HEK293 (cell line): Measurements from ENCODE around the gene DZIP1.

Experiments used
- GLIS2 ChIP-seq: fragments of 450-650 bp; formaldehyde crosslinking; IDR thresholded peaks from 2 replicates; pipeline ENCODE4 v1.5.1; 2016; ENCODE audit warnings: missing biosample characterization, missing genetic modification characterization
- KLF16 ChIP-seq: fragments of 450-650 bp; formaldehyde crosslinking; IDR thresholded peaks from 2 replicates; pipeline ENCODE4 v1.5.1; 2017; ENCODE audit warnings: missing biosample characterization, missing genetic modification characterization
- KLF8 ChIP-seq: fragments of 450-650 bp; formaldehyde crosslinking; IDR thresholded peaks from 2 replicates; pipeline ENCODE4 v1.5.1; 2016; ENCODE audit warnings: missing biosample characterization, missing genetic modification characterization
- MYNN ChIP-seq: fragments of 450-650 bp; formaldehyde crosslinking; IDR thresholded peaks from 2 replicates; pipeline ENCODE4 v1.5.1; 2016; ENCODE audit warnings: missing biosample characterization, missing genetic modification characterization, borderline replicate concordance
- YY1 ChIP-seq: fragments of 450-650 bp; formaldehyde crosslinking; IDR thresholded peaks from 2 replicates; pipeline ENCODE4 v1.5.1; 2018; ENCODE audit warnings: missing biosample characterization, missing genetic modification characterization
- ZBTB17 ChIP-seq: fragments of 450-650 bp; formaldehyde crosslinking; IDR thresholded peaks from 2 replicates; pipeline ENCODE4 v1.5.1; 2016; ENCODE audit warnings: missing biosample characterization, missing genetic modification characterization
- ZBTB20 ChIP-seq: fragments of 450-650 bp; formaldehyde crosslinking; IDR thresholded peaks from 2 replicates; pipeline ENCODE4 v1.5.1; 2016; ENCODE audit warnings: missing biosample characterization, missing genetic modification characterization
- ZBTB7A ChIP-seq: fragments of 450-650 bp; formaldehyde crosslinking; IDR thresholded peaks from 2 replicates; pipeline ENCODE4 v1.5.1; 2016; ENCODE audit warnings: low read depth, missing biosample characterization, missing genetic modification characterization
- ZFHX2 ChIP-seq: fragments of 450-650 bp; formaldehyde crosslinking; conservative IDR thresholded peaks from 2 replicates; pipeline ENCODE4 v1.5.1; 2016; ENCODE audit warnings: missing biosample characterization, missing genetic modification characterization
- ZFP37 ChIP-seq: fragments of 450-650 bp; formaldehyde crosslinking; IDR thresholded peaks from 2 replicates; pipeline ENCODE4 v1.5.1; 2016; ENCODE audit warnings: missing biosample characterization, missing genetic modification characterization
- ZNF155 ChIP-seq: fragments of 450-650 bp; formaldehyde crosslinking; IDR thresholded peaks from 2 replicates; pipeline ENCODE4 v1.5.1; 2016; ENCODE audit warnings: missing biosample characterization, missing genetic modification characterization
- ZNF175 ChIP-seq: fragments of 450-650 bp; formaldehyde crosslinking; IDR thresholded peaks from 2 replicates; pipeline ENCODE4 v1.5.1; 2016; ENCODE audit warnings: missing biosample characterization, missing genetic modification characterization
- ZNF202 ChIP-seq: fragments of 450-650 bp; formaldehyde crosslinking; IDR thresholded peaks from 2 replicates; pipeline ENCODE4 v1.5.1; 2016; ENCODE audit warnings: missing biosample characterization, missing genetic modification characterization, borderline replicate concordance
- ZNF292 ChIP-seq: fragments of 450-650 bp; formaldehyde crosslinking; IDR thresholded peaks from 2 replicates; pipeline ENCODE4 v1.5.1; 2016; ENCODE audit warnings: low read depth, missing biosample characterization, missing genetic modification characterization, borderline replicate concordance
- ZNF391 ChIP-seq: fragments of 450-650 bp; formaldehyde crosslinking; IDR thresholded peaks from 2 replicates; pipeline ENCODE4 v1.5.1; 2016; ENCODE audit warnings: low read depth, missing biosample characterization, missing genetic modification characterization, borderline replicate concordance
- ZNF530 ChIP-seq: fragments of 450-650 bp; formaldehyde crosslinking; IDR thresholded peaks from 2 replicates; pipeline ENCODE4 v1.5.1; 2016; ENCODE audit warnings: low read depth, missing biosample characterization, missing genetic modification characterization
- ZNF596 ChIP-seq: fragments of 450-650 bp; IDR thresholded peaks from 2 replicates; pipeline ENCODE4 v1.5.0; 2018; ENCODE audit warnings: missing biosample characterization, mild to moderate bottlenecking, missing genetic modification characterization, moderate library complexity
- ZNF624 ChIP-seq: fragments of 450-650 bp; formaldehyde crosslinking; IDR thresholded peaks from 2 replicates; pipeline ENCODE4 v1.5.1; 2017; ENCODE audit warnings: missing biosample characterization, missing genetic modification characterization
- ZNF664 ChIP-seq: fragments of 450-650 bp; formaldehyde crosslinking; IDR thresholded peaks from 2 replicates; pipeline ENCODE4 v1.5.1; 2016; ENCODE audit warnings: missing biosample characterization, missing genetic modification characterization
- ZNF701 ChIP-seq: fragments of 450-650 bp; formaldehyde crosslinking; IDR thresholded peaks from 2 replicates; pipeline ENCODE4 v1.5.1; 2016; ENCODE audit warnings: missing biosample characterization, missing genetic modification characterization
- ZNF830 ChIP-seq: fragments of 450-650 bp; IDR thresholded peaks from 2 replicates; pipeline ENCODE4 v1.5.0; 2018; ENCODE audit warnings: missing biosample characterization, missing genetic modification characterization, low read depth, mild to moderate bottlenecking, moderate library complexity
- ZNF843 ChIP-seq: fragments of 450-650 bp; formaldehyde crosslinking; IDR thresholded peaks from 2 replicates; pipeline ENCODE4 v1.5.1; 2016; ENCODE audit warnings: missing biosample characterization, missing genetic modification characterization
- ZSCAN30 ChIP-seq: fragments of 450-650 bp; IDR thresholded peaks from 2 replicates; pipeline ENCODE4 v1.5.1; 2018; ENCODE audit warnings: missing biosample characterization, mild to moderate bottlenecking, missing genetic modification characterization, moderate library complexity
- TF ChIP-seq, protein P1 (sequence below): fragments of 450-650 bp; IDR thresholded peaks from 2 replicates; pipeline ENCODE4 v1.5.1; 2018; ENCODE audit warnings: missing biosample characterization, missing genetic modification characterization
- TF ChIP-seq, protein P2 (sequence below): fragments of 450-650 bp; formaldehyde crosslinking; optimal IDR thresholded peaks from 2 replicates; pipeline ENCODE3; 2016; ENCODE audit warnings: missing biosample characterization, mild to moderate bottlenecking, missing genetic modification characterization
- TF ChIP-seq, protein P3 (sequence below): fragments of 450-650 bp; formaldehyde crosslinking; IDR thresholded peaks from 2 replicates; pipeline ENCODE4 v1.5.1; 2016; ENCODE audit warnings: missing biosample characterization, missing genetic modification characterization
- TF ChIP-seq, protein P4 (sequence below): fragments of 450-650 bp; formaldehyde crosslinking; IDR thresholded peaks from 2 replicates; pipeline ENCODE4 v1.5.1; 2016; ENCODE audit warnings: missing biosample characterization, missing genetic modification characterization
- TF ChIP-seq, protein P5 (sequence below): fragments of 450-650 bp; formaldehyde crosslinking; IDR thresholded peaks from 2 replicates; pipeline ENCODE4 v1.5.1; 2016; ENCODE audit warnings: missing biosample characterization, missing genetic modification characterization
- TF ChIP-seq, protein P6 (sequence below): fragments of 450-650 bp; formaldehyde crosslinking; IDR thresholded peaks from 2 replicates; pipeline ENCODE4 v1.5.1; 2016; ENCODE audit warnings: missing biosample characterization, missing genetic modification characterization

DZIP1 gene

DNA sequence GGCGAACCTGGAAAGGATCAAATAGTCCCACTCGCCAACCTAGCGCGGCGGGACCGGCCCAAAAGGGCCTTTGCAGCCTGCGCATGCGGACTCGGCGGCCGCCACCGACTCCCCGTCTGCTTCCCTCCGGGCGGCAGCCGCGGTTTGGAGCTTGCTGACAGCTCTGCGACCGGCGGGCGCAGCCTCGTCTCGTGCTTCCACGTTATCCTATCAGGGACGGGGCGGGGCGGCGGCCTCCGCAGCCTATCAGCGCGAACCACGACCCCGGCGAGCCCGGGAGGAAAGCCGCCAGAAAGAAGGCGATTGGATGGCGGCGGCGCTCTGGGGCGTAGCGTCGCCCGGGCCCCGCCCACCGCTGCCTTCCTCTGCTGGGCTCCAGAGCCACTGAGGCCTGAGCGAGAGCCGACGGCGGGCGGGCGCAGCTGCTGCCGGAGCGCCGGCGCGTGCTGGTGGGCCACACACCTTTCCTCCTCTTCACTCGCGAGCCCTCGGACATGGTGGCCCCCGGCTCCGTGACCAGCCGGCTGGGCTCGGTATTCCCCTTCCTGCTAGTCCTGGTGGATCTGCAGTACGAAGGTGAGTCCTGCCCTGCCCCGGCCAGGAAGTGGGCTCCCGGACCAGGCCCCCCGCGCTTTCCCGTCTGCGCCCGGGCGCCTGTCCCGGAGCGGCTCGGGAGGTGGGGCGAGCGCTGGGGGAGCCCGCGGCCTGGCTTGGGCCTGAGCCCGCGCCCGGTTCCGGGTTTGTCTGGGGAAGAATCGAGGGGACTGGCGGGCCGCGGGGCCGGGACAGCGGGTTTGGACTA, 32.5 kb upstream of the DZIP1 start, which contains the start of gene DNAJC3 (continued):
- TF ChIP-seq YY1 (no peak; the same call in 1 of the 2 replicates), ZNF292 (tag by site-specific recombination) (no peak), ZNF155 (tag by site-specific recombination) (no peak), ZSCAN30 (peak; percentile 95), ZNF664 (tag by site-specific recombination) (no peak), KLF16 (tag by site-specific recombination) (peak; percentile 70; the same call in 1 of the 2 replicates), ZNF391 (tag by site-specific recombination) (peak; percentile 85), ZBTB17 (tag by site-specific recombination) (peak; percentile 57), KLF8 (peak; percentile 59; the same call in 1 of the 2 replicates), GLIS2 (tag by site-specific recombination) (peak; percentile 96), ZNF596 (peak; percentile 66; the same call in 1 of the 2 replicates), ZBTB7A (tag by site-specific recombination) (peak; percentile 62; the same call in 1 of the 2 replicates), MYNN (tag by site-specific recombination) (no peak), ZNF175 (tag by site-specific recombination) (no peak), ZNF202 (tag by site-specific recombination) (0 out of 2 replicates have a peak, but pooled peaks have one; percentile 12), ZNF624 (tag by site-specific recombination) (no peak), ZNF830 (tag by site-specific recombination) (no peak), ZNF843 (peak; percentile 29; the same call in 1 of the 2 replicates), ZBTB20 (tag by site-specific recombination) (peak; percentile 73; the same call in 1 of the 2 replicates), ZFHX2 (tag by site-specific recombination) (peak; percentile 20; the same call in 1 of the 2 replicates), ZFP37 (tag by site-specific recombination) (peak; percentile 35; the same call in 1 of the 2 replicates), ZNF701 (no peak), ZNF530 (tag by site-specific recombination) (no peak)
- TF ChIP-seq, protein P1, sequence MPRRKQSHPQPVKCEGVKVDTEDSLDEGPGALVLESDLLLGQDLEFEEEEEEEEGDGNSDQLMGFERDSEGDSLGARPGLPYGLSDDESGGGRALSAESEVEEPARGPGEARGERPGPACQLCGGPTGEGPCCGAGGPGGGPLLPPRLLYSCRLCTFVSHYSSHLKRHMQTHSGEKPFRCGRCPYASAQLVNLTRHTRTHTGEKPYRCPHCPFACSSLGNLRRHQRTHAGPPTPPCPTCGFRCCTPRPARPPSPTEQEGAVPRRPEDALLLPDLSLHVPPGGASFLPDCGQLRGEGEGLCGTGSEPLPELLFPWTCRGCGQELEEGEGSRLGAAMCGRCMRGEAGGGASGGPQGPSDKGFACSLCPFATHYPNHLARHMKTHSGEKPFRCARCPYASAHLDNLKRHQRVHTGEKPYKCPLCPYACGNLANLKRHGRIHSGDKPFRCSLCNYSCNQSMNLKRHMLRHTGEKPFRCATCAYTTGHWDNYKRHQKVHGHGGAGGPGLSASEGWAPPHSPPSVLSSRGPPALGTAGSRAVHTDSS (tag by site-specific recombination), result peak; percentile 53; the same call in 1 of the 2 replicates
- TF ChIP-seq, protein P2, sequence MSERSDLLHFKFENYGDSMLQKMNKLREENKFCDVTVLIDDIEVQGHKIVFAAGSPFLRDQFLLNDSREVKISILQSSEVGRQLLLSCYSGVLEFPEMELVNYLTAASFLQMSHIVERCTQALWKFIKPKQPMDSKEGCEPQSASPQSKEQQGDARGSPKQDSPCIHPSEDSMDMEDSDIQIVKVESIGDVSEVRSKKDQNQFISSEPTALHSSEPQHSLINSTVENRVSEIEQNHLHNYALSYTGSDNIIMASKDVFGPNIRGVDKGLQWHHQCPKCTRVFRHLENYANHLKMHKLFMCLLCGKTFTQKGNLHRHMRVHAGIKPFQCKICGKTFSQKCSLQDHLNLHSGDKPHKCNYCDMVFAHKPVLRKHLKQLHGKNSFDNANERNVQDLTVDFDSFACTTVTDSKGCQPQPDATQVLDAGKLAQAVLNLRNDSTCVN, result peak; percentile 96
- TF ChIP-seq, protein P3, sequence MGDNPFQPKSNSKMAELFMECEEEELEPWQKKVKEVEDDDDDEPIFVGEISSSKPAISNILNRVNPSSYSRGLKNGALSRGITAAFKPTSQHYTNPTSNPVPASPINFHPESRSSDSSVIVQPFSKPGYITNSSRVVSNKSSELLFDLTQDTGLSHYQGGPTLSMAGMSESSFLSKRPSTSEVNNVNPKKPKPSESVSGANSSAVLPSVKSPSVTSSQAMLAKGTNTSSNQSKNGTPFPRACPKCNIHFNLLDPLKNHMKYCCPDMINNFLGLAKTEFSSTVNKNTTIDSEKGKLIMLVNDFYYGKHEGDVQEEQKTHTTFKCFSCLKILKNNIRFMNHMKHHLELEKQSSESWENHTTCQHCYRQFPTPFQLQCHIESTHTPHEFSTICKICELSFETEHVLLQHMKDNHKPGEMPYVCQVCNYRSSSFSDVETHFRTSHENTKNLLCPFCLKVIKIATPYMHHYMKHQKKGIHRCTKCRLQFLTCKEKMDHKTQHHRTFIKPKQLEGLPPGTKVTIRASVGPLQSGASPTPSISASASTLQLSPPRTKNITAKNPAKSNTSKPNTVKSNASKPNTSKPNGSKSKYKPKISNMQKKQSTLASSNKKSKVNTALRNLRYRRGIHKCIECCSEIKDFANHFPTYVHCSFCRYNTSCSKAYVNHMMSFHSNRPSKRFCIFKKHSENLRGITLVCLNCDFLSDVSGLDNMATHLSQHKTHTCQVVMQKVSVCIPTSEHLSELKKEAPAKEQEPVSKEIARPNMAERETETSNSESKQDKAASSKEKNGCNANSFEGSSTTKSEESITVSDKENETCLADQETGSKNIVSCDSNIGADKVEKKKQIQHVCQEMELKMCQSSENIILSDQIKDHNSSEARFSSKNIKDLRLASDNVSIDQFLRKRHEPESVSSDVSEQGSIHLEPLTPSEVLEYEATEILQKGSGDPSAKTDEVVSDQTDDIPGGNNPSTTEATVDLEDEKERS (tag by site-specific recombination), result no peak
- TF ChIP-seq, protein P4, sequence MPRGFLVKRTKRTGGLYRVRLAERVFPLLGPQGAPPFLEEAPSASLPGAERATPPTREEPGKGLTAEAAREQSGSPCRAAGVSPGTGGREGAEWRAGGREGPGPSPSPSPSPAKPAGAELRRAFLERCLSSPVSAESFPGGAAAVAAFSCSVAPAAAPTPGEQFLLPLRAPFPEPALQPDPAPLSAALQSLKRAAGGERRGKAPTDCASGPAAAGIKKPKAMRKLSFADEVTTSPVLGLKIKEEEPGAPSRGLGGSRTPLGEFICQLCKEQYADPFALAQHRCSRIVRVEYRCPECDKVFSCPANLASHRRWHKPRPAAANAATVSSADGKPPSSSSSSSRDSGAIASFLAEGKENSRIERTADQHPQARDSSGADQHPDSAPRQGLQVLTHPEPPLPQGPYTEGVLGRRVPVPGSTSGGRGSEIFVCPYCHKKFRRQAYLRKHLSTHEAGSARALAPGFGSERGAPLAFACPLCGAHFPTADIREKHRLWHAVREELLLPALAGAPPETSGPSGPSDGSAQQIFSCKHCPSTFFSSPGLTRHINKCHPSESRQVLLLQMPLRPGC (tag by site-specific recombination), result 0 out of 2 replicates have a peak, but pooled peaks have one; percentile 24
- TF ChIP-seq, protein P5, sequence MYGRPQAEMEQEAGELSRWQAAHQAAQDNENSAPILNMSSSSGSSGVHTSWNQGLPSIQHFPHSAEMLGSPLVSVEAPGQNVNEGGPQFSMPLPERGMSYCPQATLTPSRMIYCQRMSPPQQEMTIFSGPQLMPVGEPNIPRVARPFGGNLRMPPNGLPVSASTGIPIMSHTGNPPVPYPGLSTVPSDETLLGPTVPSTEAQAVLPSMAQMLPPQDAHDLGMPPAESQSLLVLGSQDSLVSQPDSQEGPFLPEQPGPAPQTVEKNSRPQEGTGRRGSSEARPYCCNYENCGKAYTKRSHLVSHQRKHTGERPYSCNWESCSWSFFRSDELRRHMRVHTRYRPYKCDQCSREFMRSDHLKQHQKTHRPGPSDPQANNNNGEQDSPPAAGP (tag by site-specific recombination), result peak; percentile 39; the same call in 1 of the 2 replicates
- TF ChIP-seq, protein P6, sequence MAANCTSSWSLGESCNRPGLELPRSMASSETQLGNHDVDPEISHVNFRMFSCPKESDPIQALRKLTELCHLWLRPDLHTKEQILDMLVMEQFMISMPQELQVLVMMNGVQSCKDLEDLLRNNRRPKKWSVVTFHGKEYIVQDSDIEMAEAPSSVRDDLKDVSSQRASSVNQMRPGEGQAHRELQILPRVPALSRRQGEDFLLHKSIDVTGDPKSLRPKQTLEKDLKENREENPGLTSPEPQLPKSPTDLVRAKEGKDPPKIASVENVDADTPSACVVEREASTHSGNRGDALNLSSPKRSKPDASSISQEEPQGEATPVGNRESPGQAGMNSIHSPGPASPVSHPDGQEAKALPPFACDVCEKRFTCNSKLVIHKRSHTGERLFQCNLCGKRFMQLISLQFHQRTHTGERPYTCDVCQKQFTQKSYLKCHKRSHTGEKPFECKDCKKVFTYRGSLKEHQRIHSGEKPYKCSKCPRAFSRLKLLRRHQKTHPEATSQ (tag by site-specific recombination), result peak; percentile 93
